GM10248 (cell line): ENCODE results near the gene CRTC2.

Source experiments
- CTCF ChIA-PET: fragments of 300-600 bp; sonication (Branson Sonifier 250); formaldehyde crosslinking; extraction: SDS; loops from one replicate; lab custom pipeline; 2021; ENCODE audit warnings: antibody characterized with exemption; lab: Yijun Ruan, JAX
- POLR2A ChIA-PET: fragments of 350-650 bp; sonication (Branson Sonifier 250); formaldehyde crosslinking; extraction: SDS; loops from one replicate; lab custom pipeline; 2020; ENCODE audit warnings: antibody characterized with exemption; lab: Yijun Ruan, JAX
- DNase-seq: peaks from one replicate; pipeline ENCODE4 v3.0.0; 2012; ENCODE audit errors: extremely low spot score
- TF ChIP-seq, protein P1 (sequence below): IDR thresholded peaks from 2 replicates; pipeline ENCODE4 v1.5.1; 2012; ENCODE audit warnings: mild to moderate bottlenecking, low read depth; ENCODE audit errors: extremely low read depth, missing control alignments, control extremely low read depth

CRTC2 gene

DNA sequence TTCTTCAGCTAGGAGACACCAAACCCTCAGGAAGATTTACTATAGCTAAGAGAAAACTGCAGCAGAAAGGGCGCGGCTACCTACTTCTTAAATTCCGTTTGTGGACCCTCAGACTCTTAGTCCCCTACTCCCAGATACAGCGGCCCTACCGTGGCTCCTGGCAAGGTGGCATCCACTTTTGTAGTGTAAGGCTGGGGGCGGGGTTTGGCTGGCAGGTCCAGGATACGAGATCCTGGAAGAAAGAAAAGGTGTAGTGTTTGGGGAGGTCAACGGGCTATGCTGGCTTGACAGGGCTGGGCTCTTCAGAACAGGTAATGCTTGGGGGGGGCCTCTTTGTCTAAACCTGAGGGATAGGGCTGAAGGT lies 9.6 kb upstream of the CRTC2 start:
- no peak for DNase-seq
- ChIA-PET CTCF (interaction anchor here (0.9 to 4.6 kb wide), 13 partner anchors 9 to 291 kb away, joined by 3 to 30 read pairs (median 5); partner anchors contain the start of genes CRTC2, DENND4B, JTB and RAB13), POLR2A (interaction anchor here (0.5 to 4.2 kb wide), 8 partner anchors 9 to 304 kb away, joined by 3 to 31 read pairs (median 4); partner anchors contain the start of genes CRTC2, JTB and RPS27)
- TF ChIP-seq, protein P1, sequence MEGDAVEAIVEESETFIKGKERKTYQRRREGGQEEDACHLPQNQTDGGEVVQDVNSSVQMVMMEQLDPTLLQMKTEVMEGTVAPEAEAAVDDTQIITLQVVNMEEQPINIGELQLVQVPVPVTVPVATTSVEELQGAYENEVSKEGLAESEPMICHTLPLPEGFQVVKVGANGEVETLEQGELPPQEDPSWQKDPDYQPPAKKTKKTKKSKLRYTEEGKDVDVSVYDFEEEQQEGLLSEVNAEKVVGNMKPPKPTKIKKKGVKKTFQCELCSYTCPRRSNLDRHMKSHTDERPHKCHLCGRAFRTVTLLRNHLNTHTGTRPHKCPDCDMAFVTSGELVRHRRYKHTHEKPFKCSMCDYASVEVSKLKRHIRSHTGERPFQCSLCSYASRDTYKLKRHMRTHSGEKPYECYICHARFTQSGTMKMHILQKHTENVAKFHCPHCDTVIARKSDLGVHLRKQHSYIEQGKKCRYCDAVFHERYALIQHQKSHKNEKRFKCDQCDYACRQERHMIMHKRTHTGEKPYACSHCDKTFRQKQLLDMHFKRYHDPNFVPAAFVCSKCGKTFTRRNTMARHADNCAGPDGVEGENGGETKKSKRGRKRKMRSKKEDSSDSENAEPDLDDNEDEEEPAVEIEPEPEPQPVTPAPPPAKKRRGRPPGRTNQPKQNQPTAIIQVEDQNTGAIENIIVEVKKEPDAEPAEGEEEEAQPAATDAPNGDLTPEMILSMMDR: no peak

DNA sequence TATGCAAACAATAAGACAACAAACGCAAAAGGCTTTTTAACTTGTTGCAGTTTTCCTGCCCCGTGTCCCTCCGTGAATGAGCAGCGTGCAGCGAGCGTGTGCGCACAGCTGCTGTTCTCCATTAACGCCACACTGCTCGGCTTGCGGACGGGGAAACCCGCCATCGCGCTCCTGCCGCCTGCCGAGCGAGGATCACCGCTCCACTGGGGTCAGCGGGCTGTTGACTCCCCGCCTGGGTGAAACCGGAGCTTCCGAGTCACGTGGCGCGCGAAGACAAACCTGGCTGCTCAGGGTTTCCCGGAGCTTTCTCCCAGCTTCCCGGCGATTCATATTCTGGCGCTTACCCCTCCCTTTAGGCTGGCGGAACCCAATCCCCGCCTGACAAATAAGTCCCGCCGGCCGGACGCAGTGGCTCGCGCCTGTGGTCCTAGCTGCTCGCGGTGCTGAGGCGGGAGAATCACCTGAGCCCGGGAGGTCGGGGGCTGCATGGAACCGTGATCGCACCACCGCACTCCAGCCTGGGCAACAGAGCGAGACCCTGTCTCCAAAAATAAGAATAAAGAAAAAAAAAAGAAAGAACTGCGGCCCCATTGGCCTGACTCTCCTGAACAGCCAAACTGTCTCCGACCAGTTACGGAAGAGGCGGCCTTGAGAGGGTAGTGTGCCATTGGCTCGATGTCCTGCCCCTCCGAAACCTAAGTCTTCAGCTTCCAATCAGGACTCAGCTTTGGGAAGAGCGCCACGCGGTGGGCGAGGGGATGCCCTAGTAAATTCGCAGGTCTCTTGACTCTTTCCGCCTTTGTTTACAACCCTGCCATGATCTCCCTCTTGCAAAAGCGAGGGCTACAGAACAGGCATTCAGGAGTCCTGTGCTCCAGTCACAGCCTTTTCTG lies 8.9 kb upstream of the CRTC2 start, which contains the start of gene CREB3L4:
Gene CREB3L4, plus strand, starts transcription at position 796 of the 893 bp plus-strand sequence. CDS start 624 bp downstream, outside the sequence.
- POLR2A ChIA-PET: interaction anchor here (0.5 to 4.2 kb wide), 10 partner anchors 9 to 303 kb away, joined by 3 to 31 read pairs (median 4); partner anchors contain the start of genes CRTC2, DENND4B, JTB and RPS27
- CTCF ChIA-PET: interaction anchor here (0.7 to 4.6 kb wide), 15 partner anchors 9 to 290 kb away, joined by 3 to 30 read pairs (median 5); partner anchors contain the start of genes CRTC2, DENND4B, JTB and RAB13
- DNase-seq: peak; percentile 91
- TF ChIP-seq, protein P1: peak; percentile 59

DNA sequence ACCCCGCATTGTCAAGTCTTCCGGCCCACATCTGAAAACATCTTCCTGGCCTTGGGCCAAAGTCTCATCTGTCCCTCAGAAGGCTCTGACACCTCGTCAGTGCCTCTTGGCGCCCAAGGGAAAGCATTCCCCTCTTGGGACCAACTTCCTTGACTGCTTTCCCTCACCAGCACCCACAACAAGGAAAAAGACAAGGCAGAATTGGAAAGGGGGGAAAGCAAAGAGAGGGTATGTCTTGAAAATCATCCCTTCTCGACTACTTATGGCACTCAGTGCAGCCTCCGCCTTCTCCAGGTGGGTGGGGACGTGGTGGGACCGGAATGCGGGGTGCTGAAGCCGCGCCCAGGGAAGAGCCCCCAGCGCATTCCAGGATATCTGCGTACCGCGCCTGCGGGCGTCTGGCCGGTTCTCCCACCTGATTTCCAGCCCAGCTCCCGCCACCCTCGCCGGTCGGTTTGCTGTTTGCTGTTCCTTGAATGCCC lies 5.5 kb upstream of the CRTC2 start:
- DNase-seq: no peak

DNA sequence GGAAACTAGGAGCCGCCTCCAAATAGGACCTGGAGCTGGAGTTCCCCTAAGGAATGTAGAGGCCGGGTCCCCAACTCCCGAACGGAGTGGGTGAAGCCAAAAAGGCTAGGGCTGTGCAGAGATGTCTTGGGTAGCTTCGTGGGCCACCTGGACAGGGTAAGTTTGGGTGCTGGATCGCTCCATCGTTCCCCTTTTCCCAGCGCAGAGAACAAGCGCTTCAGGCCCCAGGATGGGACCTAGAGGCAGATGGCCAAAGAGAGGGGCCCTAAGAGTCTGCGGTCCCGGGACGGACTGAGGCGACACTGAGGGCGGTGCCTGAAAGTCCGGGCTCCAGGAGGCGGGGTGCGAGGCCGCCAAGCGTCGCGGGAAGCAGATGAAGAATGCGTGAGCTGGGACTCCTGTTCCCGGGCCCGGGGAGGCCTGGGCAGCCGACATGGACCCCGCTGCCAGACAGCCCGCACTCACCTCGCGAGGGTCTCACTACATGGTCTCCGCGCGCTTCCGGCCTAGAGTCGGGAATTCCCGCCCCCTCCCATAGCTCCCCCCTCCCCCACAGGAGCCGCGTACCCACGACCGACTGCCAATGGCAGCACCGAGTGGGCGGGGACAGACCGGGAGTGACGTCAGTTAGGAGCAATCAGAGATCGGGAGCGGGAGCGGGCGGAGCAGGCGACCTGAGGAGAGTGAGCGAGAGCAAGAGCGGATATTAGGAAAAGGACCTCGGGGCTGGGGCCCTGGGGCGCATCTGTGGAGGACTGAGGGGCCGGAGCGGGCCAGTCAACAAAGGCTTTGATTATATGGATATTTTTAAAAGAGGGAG lies 4.8 kb upstream of the CRTC2 start, which contains the start of gene SLC39A1:
Gene SLC39A1, minus strand, starts transcription at position 508 of the 820 bp plus-strand sequence. CDS start 822 bp downstream, outside the sequence.
- ChIA-PET POLR2A (interaction anchor here (1.1 to 2.1 kb wide), 6 partner anchors 10 to 27 kb away, joined by 3 to 14 read pairs (median 4); partner anchors contain the start of genes DENND4B, JTB, RAB13 and RPS27), CTCF (interaction anchor here (0.8 to 4.3 kb wide), 15 partner anchors 8 to 611 kb away, joined by 3 to 23 read pairs (median 4); partner anchors contain the start of genes DENND4B, JTB, RAB13 and RPS27)
- TF ChIP-seq, protein P1: no peak
- peak; percentile 91 for DNase-seq

More for the DNA sequence above, 5.5 kb upstream of the CRTC2 start:
- POLR2A ChIA-PET: interaction anchor here (1.5 to 2.1 kb wide), 4 partner anchors 11 to 27 kb away, joined by 4 to 14 read pairs (median 5); partner anchors contain the start of genes JTB and RPS27
- TF ChIP-seq, protein P1: no peak
- CTCF ChIA-PET: interaction anchor here (0.7 to 4.3 kb wide), 10 partner anchors 9 to 611 kb away, joined by 3 to 23 read pairs (median 4); partner anchors contain the start of genes DENND4B, JTB, RAB13 and RPS27

DNA sequence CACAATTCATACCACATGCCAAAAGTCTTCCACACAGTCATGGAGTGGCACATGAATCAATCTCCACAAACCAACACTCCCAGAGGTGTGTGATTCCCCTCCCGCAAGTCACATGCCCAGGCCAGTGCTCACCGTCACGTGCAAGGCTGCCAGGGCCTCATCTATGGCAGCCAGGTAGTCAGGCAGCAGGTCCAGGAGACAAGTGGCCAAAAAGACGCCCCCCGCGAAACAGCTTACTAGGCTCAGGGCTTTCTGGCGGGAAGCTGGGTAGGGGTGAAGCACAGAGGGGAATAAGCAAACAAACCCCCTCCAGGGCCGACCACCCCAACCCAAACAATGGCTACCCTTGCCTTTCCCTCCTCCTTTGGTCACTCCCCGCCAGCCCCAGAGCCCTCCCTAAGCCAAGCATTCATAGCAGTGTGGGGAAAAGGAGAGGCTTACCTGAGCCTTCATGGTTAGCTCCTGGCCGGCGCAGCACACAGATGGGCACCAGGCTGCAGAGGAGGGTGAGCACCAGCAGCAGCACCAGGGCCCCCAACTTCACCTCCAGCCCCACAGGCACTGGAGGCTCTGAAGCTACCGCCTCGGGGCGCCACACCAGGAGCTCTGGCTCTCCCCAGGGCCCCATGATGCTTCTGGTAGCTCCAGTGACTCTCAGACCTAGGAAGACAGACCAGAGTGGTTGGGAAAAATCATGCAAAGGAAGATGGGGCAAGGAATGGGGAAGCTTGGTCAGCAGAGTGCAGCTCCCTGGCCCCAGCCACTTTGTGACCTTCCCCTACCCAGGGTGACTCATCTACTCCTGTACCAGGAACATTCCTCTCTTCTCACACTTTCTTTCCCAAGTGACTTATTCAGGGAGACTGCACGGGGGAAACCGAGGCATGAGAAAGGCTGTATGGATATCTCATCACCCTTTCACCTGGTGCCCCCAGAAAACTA lies 3.9 kb upstream of the CRTC2 start:
- ChIA-PET CTCF (interaction anchor here (0.7 to 4.3 kb wide), 11 partner anchors 12 to 452 kb away, joined by 3 to 23 read pairs (median 4); partner anchors contain the start of genes DENND4B and RAB13), POLR2A (interaction anchor here (1.1 to 2.1 kb wide), 6 partner anchors 9 to 28 kb away, joined by 3 to 14 read pairs (median 4); partner anchors contain the start of genes DENND4B, JTB, RAB13 and RPS27)
- TF ChIP-seq, protein P1: no peak
- DNase-seq: no peak
